ENCODE results near the gene PRDX6.

The PRDX6 gene

GRCh38 chr1:173433751-173434326, 43.3 kb upstream of the PRDX6 start:
- no peak overlapping the region for H3K4me3 ChIP-seq (ENCODE audit: control insufficient read depth, low read depth, low read length)
- DNase-seq (ENCODE audit: low read depth): no peak
- no peak for TF ChIP-seq CTCF (IDR thresholded peaks at IDR 0.05; ENCODE audit: control insufficient read depth, insufficient read depth, low read depth, low read length, missing control alignments)

- H3K4me3 ChIP-seq (ENCODE audit: control insufficient read depth, low read depth, low read length): no peak overlapping the region
- DNase-seq (ENCODE audit: low read depth): no peak
- no peak for TF ChIP-seq CTCF (IDR thresholded peaks at IDR 0.05; ENCODE audit: control insufficient read depth, insufficient read depth, low read depth, low read length, missing control alignments)
Observed at GRCh38 chr1:173436841-173437428, 40.2 kb upstream of the PRDX6 start.

- no peak for TF ChIP-seq CTCF (IDR thresholded peaks at IDR 0.05; ENCODE audit: control insufficient read depth, insufficient read depth, low read depth, low read length, missing control alignments)
Observed at GRCh38 chr1:173438675-173439074, 38.5 kb upstream of the PRDX6 start.

GRCh38 chr1:173440430-173440829, 36.7 kb upstream of the PRDX6 start:
- no peak for DNase-seq (ENCODE audit: low read depth)
- H3K4me3 ChIP-seq (ENCODE audit: control insufficient read depth, low read depth, low read length): no peak overlapping the region
- TF ChIP-seq CTCF (IDR thresholded peaks at IDR 0.05; ENCODE audit: control insufficient read depth, insufficient read depth, low read depth, low read length, missing control alignments): no peak

More at GRCh38 chr1:173438675-173439074, 38.5 kb upstream of the PRDX6 start:
- H3K4me3 ChIP-seq (ENCODE audit: control insufficient read depth, low read depth, low read length): no peak overlapping the region
- no peak for DNase-seq (ENCODE audit: low read depth)

GRCh38 chr1:173444757-173445156, 32.4 kb upstream of the PRDX6 start:
- no peak overlapping the region for H3K4me3 ChIP-seq (ENCODE audit: control insufficient read depth, low read depth, low read length)
- no peak for DNase-seq (ENCODE audit: low read depth)
- TF ChIP-seq CTCF (IDR thresholded peaks at IDR 0.05; ENCODE audit: control insufficient read depth, insufficient read depth, low read depth, low read length, missing control alignments): no peak

GRCh38 chr1:173445164-173445563, 32.0 kb upstream of the PRDX6 start:
- no peak for TF ChIP-seq CTCF (IDR thresholded peaks at IDR 0.05; ENCODE audit: control insufficient read depth, insufficient read depth, low read depth, low read length, missing control alignments)
- no peak for DNase-seq (ENCODE audit: low read depth)
- no peak overlapping the region for H3K4me3 ChIP-seq (ENCODE audit: control insufficient read depth, low read depth, low read length)
